ENCODE data around the gene DTNB. TPM values are rescaled to one million over a fixed set of nuclear protein-coding genes. Genes with fewer than 3 reads are reported as not detected.

DTNB gene
- total and polyA plus RNA-seq, 2 of the 4 experiments (the other 2 are of a cell fraction), result 3.8 to 5.3 TPM

DNA sequence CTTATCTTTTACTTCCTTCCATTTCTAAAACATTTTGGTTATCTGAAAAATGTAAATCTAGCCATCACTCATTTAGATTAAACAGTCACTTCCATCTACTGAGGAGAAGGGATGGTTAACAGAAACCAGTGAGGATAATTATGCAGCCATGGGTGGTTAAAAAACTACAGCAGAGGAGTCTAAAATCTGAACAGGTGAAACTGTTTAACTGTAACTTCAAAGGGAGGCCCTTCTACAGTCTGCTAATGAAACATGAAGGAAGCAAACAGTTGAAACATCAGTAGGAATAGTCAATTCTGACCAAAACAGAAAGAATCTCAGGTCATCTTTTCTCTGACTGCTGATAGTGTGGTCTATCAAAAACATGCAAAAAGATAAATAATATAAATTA lies 71.0 kb downstream of the DTNB start:
- Histone ChIP-seq H3K9me1 (ENCODE audit: insufficient read depth, low read length) (peaks cover 3% of the 10 kb centered on the region; the same call in 1 of the 2 replicates), H3K27me3 (ENCODE audit: control insufficient read depth, insufficient read depth, low read length) (no peaks in the 10 kb centered on the region), H3K79me1 (ENCODE audit: low read depth in 1 of 2, low read length in 2 of 2) (no peaks in the 10 kb centered on the region), H3K9ac (ENCODE audit: low read depth, low read length) (no peak overlapping the region), H3K27ac (ENCODE audit: insufficient read depth, low read length) (no peak overlapping the region), H2BK15ac (ENCODE audit: low read depth, low read length) (no peak overlapping the region), H3K4me2 (ENCODE audit: low read depth, low read length) (no peak overlapping the region), H4K5ac (ENCODE audit: low read depth, low read length) (no peak overlapping the region), H2AFZ (replicated peaks; ENCODE audit: low read length, poor library complexity) (no peak overlapping the region), H2BK5ac (ENCODE audit: low read depth, low read length, poor library complexity, severe bottlenecking) (no peak overlapping the region), H2BK20ac (ENCODE audit: low read depth, low read length) (no peak overlapping the region), H2AK9ac (replicated peaks; ENCODE audit: low read depth, low read length, poor library complexity) (no peak overlapping the region), H4K91ac (ENCODE audit: insufficient read depth, low read depth, low read length) (no peak overlapping the region), H3K9me3 (ENCODE audit: control insufficient read depth, insufficient read depth, low read length) (no peaks in the 10 kb centered on the region), H3K4ac (ENCODE audit: low read depth, low read length) (no peak overlapping the region), H3K56ac (ENCODE audit: extremely low read depth, insufficient read depth, low read length) (no peak overlapping the region), H2AK5ac (ENCODE audit: low read depth, low read length) (no peak overlapping the region), H3K18ac (ENCODE audit: low read depth, low read length) (no peak overlapping the region), H3K4me1 (ENCODE audit: control insufficient read depth, insufficient read depth, low read length) (no peaks in the 10 kb centered on the region), H4K20me1 (ENCODE audit: insufficient read depth, low read length) (no peaks in the 10 kb centered on the region), H3K4me3 (ENCODE audit: insufficient read depth, low read depth, low read length) (no peak overlapping the region), H2BK120ac (ENCODE audit: low read depth, low read length) (no peak overlapping the region), H4K8ac (ENCODE audit: low read depth in 2 of 2, low read length in 2 of 2) (no peak overlapping the region), H3K36me3 (ENCODE audit: control insufficient read depth, insufficient read depth, low read length) (no peaks in the 10 kb centered on the region), H3K14ac (replicated peaks; ENCODE audit: low read depth, low read length) (no peak overlapping the region), H3K23ac (ENCODE audit: low read depth, low read length) (no peak overlapping the region)
- POLR2A ChIA-PET (ENCODE audit: unreplicated experiment), result no interaction called here
- TF ChIP-seq CEBPB (IDR thresholded peaks at IDR 0.05; ENCODE audit: low read depth, low read length), result no peak
- no peak for TF ChIP-seq SMC3 (IDR thresholded peaks at IDR 0.05; ENCODE audit: low read depth, low read length)
- TF ChIP-seq RAD21 (IDR thresholded peaks at IDR 0.05; ENCODE audit: low read length), result no peak
- TF ChIP-seq MXI1 (IDR thresholded peaks at IDR 0.05; ENCODE audit: borderline replicate concordance, low read depth, low read length), result no peak
- TF ChIP-seq MAZ (IDR thresholded peaks at IDR 0.05; ENCODE audit: borderline replicate concordance, low read depth, low read length), result no peak
- TF ChIP-seq, protein P1, sequence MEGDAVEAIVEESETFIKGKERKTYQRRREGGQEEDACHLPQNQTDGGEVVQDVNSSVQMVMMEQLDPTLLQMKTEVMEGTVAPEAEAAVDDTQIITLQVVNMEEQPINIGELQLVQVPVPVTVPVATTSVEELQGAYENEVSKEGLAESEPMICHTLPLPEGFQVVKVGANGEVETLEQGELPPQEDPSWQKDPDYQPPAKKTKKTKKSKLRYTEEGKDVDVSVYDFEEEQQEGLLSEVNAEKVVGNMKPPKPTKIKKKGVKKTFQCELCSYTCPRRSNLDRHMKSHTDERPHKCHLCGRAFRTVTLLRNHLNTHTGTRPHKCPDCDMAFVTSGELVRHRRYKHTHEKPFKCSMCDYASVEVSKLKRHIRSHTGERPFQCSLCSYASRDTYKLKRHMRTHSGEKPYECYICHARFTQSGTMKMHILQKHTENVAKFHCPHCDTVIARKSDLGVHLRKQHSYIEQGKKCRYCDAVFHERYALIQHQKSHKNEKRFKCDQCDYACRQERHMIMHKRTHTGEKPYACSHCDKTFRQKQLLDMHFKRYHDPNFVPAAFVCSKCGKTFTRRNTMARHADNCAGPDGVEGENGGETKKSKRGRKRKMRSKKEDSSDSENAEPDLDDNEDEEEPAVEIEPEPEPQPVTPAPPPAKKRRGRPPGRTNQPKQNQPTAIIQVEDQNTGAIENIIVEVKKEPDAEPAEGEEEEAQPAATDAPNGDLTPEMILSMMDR (conservative IDR thresholded peaks at IDR 0.05; ENCODE audit: low read depth, low read length), result no peak
- no peak for TF ChIP-seq MAFK (IDR thresholded peaks at IDR 0.05; ENCODE audit: low read depth, low read length)
- TF ChIP-seq POLR2A (IDR thresholded peaks at IDR 0.05; ENCODE audit: low read depth, low read length), result no peak
- no peak for TF ChIP-seq BHLHE40 (IDR thresholded peaks at IDR 0.05; ENCODE audit: low read depth, low read length)
- DNase-seq (no peak), ATAC-seq (ENCODE audit: low read depth) (no peak)
- no TSS peak for BruUV-seq (replicated peaks)
- intact Hi-C loops (cut with micrococcal nuclease), result no loop called here
- dilution Hi-C loops (cut with HindIII; ENCODE audit: low sequenced_read_pairs, unreplicated experiment), result no loop called here
- in situ Hi-C loops (cut with MboI; ENCODE audit: low sequenced_read_pairs), result no loop called here
- CTCF ChIA-PET, result no interaction called here
